HUES64 (cell line): Measurements from ENCODE around the gene CSN1S1.
"Not testable (repeated sequence)": the region's sequence is repeated elsewhere in the genome, so short reads cannot be mapped to it uniquely, and the experiment has no call there.

Experiments used
- H3K27ac ChIP-seq: 2 replicates; pipeline ENCODE4 v1.7.0; 2013; ENCODE audit warnings: low read depth, low read length, inconsistent platforms
- H3K27me3 ChIP-seq: 2 replicates; pipeline ENCODE4 v1.6.1; 2013; ENCODE audit warnings: mild to moderate bottlenecking, low read length; ENCODE audit not compliant: insufficient read depth
- H3K36me3 ChIP-seq: 2 replicates; pipeline ENCODE4 v1.6.1; 2013; ENCODE audit warnings: mild to moderate bottlenecking, low read length; ENCODE audit not compliant: insufficient read depth
- H3K4me1 ChIP-seq: 2 replicates; pipeline ENCODE4 v1.6.1; 2013; ENCODE audit warnings: mild to moderate bottlenecking, low read length, moderate library complexity; ENCODE audit not compliant: insufficient read depth
- H3K4me3 ChIP-seq: 2 replicates; pipeline ENCODE4 v1.5.1; 2013; ENCODE audit warnings: mild to moderate bottlenecking, low read length, moderate library complexity
- H3K9ac ChIP-seq: 2 replicates; pipeline ENCODE4 v1.6.1; 2013; ENCODE audit warnings: mild to moderate bottlenecking, low read depth, low read length
- H3K9me3 ChIP-seq: 2 replicates; pipeline ENCODE4 v1.6.1; 2013; ENCODE audit warnings: low read depth, low read length; ENCODE audit not compliant: insufficient read depth
- WGBS: fragments of 150-250, 120-280 bp; methylation state at CpG from one replicate; pipeline ENCODE4 v1.1.7; 2013; ENCODE audit warnings: missing lambda C conversion rate; 5-methylcytosine and 5-hydroxymethylcytosine counted together

Gene CSN1S1

GRCh38 chr4:69923782-69924410, 7.0 kb upstream of the CSN1S1 start:
- not testable (repeated sequence) for H3K4me1 ChIP-seq, H3K27ac ChIP-seq, H3K9me3 ChIP-seq, H3K36me3 ChIP-seq, H3K9ac ChIP-seq, H3K4me3 ChIP-seq
- peaks cover 31% of the 10 kb centered on the region for H3K27me3 ChIP-seq
- 93% methylated on average over 33 of the region's 33 CpGs for WGBS

- H3K9ac ChIP-seq: no peak overlapping the region
- H3K9me3 ChIP-seq: no peaks in the 10 kb centered on the region
- no peaks in the 10 kb centered on the region for H3K4me1 ChIP-seq
- 94% methylated on average over 3 of the region's 4 CpGs for WGBS
- no peak overlapping the region for H3K27ac ChIP-seq
- H3K36me3 ChIP-seq: no peaks in the 10 kb centered on the region
- H3K4me3 ChIP-seq: no peak overlapping the region
- no peaks in the 10 kb centered on the region for H3K27me3 ChIP-seq
These were observed 3.3 kb downstream of the CSN1S1 start for GRCh38 chr4:69934150-69934549.

- Histone ChIP-seq H3K27ac (no peak overlapping the region), H3K4me1 (no peaks in the 10 kb centered on the region), H3K9me3 (no peaks in the 10 kb centered on the region), H3K4me3 (no peak overlapping the region), H3K27me3 (no peaks in the 10 kb centered on the region), H3K9ac (no peak overlapping the region), H3K36me3 (no peaks in the 10 kb centered on the region)
These were observed 5.7 kb downstream of the CSN1S1 start for GRCh38 chr4:69936566-69936965.

- Histone ChIP-seq H3K36me3 (no peaks in the 10 kb centered on the region), H3K4me1 (no peaks in the 10 kb centered on the region; the same call in 1 of the 2 replicates), H3K9me3 (no peaks in the 10 kb centered on the region), H3K27ac (no peak overlapping the region), H3K27me3 (no peaks in the 10 kb centered on the region), H3K4me3 (no peak overlapping the region), H3K9ac (no peak overlapping the region)
- WGBS: 89% methylated on average over 2 of the region's 3 CpGs
These were observed 20.7 kb downstream of the CSN1S1 start for GRCh38 chr4:69951602-69952001.

- H3K4me3 ChIP-seq: no peak overlapping the region
- H3K9ac ChIP-seq: no peak overlapping the region
- H3K27me3 ChIP-seq: no peaks in the 10 kb centered on the region
- H3K9me3 ChIP-seq: no peaks in the 10 kb centered on the region
- 95% methylated on average over 1 of the region's 1 CpG for WGBS
- no peak overlapping the region for H3K27ac ChIP-seq
- no peaks in the 10 kb centered on the region; the same call in 1 of the 2 replicates for H3K4me1 ChIP-seq
- no peaks in the 10 kb centered on the region for H3K36me3 ChIP-seq
These were observed 26.3 kb downstream of the CSN1S1 start for GRCh38 chr4:69957209-69957608.

- H3K36me3 ChIP-seq: no peaks in the 10 kb centered on the region
- no peak within 1 kb of the TSS for H3K27ac ChIP-seq
- H3K4me1 ChIP-seq: no peaks in the 10 kb centered on the region
- H3K4me3 ChIP-seq: no peak within 1 kb of the TSS
- H3K9ac ChIP-seq: no peak within 1 kb of the TSS
- H3K9me3 ChIP-seq: no peaks in the 10 kb centered on the region
- H3K27me3 ChIP-seq: no peaks in the 10 kb centered on the region
- 100% methylated on average over 1 of the region's 2 CpGs for WGBS
These were observed 34.8 kb downstream of the CSN1S1 start, which contains the start of gene CSN2 for GRCh38 chr4:69965628-69966027. TSS of gene CSN2 (minus strand) at chr4:69965728. CDS start at chr4:69960995, 4,733 bp downstream.

- no peaks in the 10 kb centered on the region for H3K9me3 ChIP-seq
- H3K36me3 ChIP-seq: no peaks in the 10 kb centered on the region
- H3K4me3 ChIP-seq: no peak overlapping the region
- H3K27me3 ChIP-seq: no peaks in the 10 kb centered on the region
- WGBS: 93% methylated on average over 1 of the region's 1 CpG
- no peak overlapping the region for H3K9ac ChIP-seq
- H3K27ac ChIP-seq: no peak overlapping the region
- H3K4me1 ChIP-seq: no peaks in the 10 kb centered on the region
These were observed 39.2 kb downstream of the CSN1S1 start for GRCh38 chr4:69970071-69970470.

GRCh38 chr4:69974631-69975030, 43.8 kb downstream of the CSN1S1 start:
- H3K27ac ChIP-seq: no peak overlapping the region
- no peaks in the 10 kb centered on the region for H3K36me3 ChIP-seq
- WGBS: no CpG with 5 or more reads among the region's 1 CpG
- no peaks in the 10 kb centered on the region for H3K4me1 ChIP-seq
- H3K9me3 ChIP-seq: no peaks in the 10 kb centered on the region
- no peak overlapping the region for H3K4me3 ChIP-seq
- H3K9ac ChIP-seq: no peak overlapping the region
- no peaks in the 10 kb centered on the region for H3K27me3 ChIP-seq

GRCh38 chr4:69977582-69977981, 46.7 kb downstream of the CSN1S1 start:
- no peaks in the 10 kb centered on the region for H3K4me1 ChIP-seq
- no peaks in the 10 kb centered on the region for H3K27me3 ChIP-seq
- H3K27ac ChIP-seq: no peak overlapping the region
- no peak overlapping the region for H3K9ac ChIP-seq
- H3K9me3 ChIP-seq: no peaks in the 10 kb centered on the region
- no peak overlapping the region for H3K4me3 ChIP-seq
- no peaks in the 10 kb centered on the region for H3K36me3 ChIP-seq

- Histone ChIP-seq H3K27ac (no peak overlapping the region), H3K4me3 (no peak overlapping the region), H3K27me3 (no peaks in the 10 kb centered on the region), H3K4me1 (no peaks in the 10 kb centered on the region), H3K36me3 (no peaks in the 10 kb centered on the region), H3K9me3 (no peaks in the 10 kb centered on the region), H3K9ac (no peak overlapping the region)
- WGBS: 88% methylated on average over 2 of the region's 2 CpGs
These were observed 53.2 kb downstream of the CSN1S1 start for GRCh38 chr4:69984030-69984443.

- no peak overlapping the region for H3K4me3 ChIP-seq
- no peaks in the 10 kb centered on the region for H3K9me3 ChIP-seq
- no peak overlapping the region for H3K9ac ChIP-seq
- no peaks in the 10 kb centered on the region for H3K27me3 ChIP-seq
- no peak overlapping the region for H3K27ac ChIP-seq
- WGBS: no CpG with 5 or more reads among the region's 1 CpG
- H3K4me1 ChIP-seq: no peaks in the 10 kb centered on the region
- H3K36me3 ChIP-seq: no peaks in the 10 kb centered on the region
These were observed 55.8 kb downstream of the CSN1S1 start for GRCh38 chr4:69986663-69987062.

- Histone ChIP-seq H3K4me3 (no peak overlapping the region), H3K27ac (no peak overlapping the region), H3K9ac (no peak overlapping the region), H3K4me1 (no peaks in the 10 kb centered on the region), H3K27me3 (no peaks in the 10 kb centered on the region), H3K9me3 (no peaks in the 10 kb centered on the region), H3K36me3 (no peaks in the 10 kb centered on the region)
- WGBS: 94% methylated on average over 4 of the region's 4 CpGs
These were observed 60.1 kb downstream of the CSN1S1 start for GRCh38 chr4:69991016-69991415.
